Hematopoietic multipotent progenitor cell treated with erythropoietin and hydrocortisone succinate and interleukin-3 and kit ligand, for 4 days (in vitro differentiated cells): ENCODE results near the gene RGL3.
A peak's percentile ranks its signal among the peaks of the same experiment; 100 is the strongest.
"Not testable (repeated sequence)": the region's sequence is repeated elsewhere in the genome, so short reads cannot be mapped to it uniquely, and the experiment has no call there.

ENCODE experiments used
- DNase-seq: peaks from one replicate; pipeline ENCODE4 v3.0.0-alpha.2; 2015

RGL3 gene

DNA sequence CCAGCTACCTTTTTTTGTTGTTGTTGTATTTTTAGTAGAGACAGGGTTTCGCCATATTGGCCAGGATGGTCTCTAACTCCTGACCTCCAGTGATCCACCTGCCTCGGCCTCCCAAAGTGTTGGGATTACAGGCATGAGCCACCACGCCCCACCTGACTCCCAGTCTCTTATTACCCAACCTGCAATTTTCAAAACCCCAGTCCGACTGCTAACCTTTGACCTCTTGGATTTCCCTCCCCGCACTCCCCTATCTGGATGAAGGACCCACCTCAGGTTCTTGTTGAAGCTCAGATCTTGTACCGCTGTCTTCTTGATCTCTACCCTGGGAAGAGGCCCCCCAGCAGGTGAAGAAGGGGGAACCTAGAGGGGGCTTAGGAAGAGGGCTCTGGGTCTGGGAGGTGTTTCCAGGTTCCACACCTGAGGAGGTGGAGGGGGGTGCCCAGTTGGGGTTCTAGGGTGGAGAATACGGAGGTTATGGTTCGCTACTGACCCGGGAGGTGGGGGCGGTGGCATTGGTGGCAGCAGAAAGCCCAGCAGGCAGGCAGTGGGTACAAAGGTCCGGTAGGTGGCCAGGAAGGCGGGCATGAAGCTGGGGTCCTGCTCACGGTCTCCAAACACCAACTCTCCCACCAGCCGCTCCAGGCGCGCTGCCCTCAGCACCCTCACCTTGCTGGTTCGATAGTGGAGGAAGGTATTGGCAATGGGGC lies 2.6 kb downstream of the RGL3 start:
- DNase-seq = no peak

DNA sequence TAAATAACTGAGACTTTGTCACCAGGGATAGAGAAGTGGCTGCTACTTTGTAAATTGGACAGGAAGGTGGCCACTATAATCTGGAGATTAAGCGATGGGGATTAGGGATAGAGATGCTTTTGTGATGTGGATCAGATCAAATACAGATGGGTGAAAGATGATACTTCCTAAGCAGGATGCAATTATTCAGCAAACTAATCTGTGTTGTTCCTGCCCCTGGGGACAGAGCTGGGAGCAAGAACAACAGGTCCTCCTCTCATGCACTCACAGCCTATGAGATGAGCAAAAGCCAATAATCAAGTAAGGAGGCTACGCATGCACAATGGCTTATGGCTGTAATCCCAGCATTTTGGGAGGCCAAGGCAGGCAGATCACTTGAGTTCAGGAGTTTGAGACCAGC lies 4.6 kb downstream of the RGL3 start:
- no peak for DNase-seq

DNA sequence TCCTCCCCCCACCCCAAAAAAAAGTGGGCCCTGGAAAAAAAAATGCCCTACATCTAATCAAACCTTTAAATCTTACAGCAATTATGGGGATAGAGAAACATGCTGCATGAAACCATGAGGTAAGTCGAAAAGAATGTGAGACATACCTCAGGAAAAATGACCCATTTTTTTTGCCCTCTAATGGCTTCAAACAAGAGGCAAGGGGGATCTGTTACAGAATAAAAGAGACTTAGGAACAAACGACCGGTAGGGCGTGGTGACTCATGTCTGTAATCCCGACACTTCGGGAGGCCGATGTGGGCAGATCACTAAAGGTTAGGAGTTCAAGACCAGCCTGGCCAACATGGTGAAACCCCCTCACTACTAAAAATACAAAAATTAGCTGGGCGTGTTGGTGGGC lies 8.4 kb downstream of the RGL3 start:
- DNase-seq = no peak

DNA sequence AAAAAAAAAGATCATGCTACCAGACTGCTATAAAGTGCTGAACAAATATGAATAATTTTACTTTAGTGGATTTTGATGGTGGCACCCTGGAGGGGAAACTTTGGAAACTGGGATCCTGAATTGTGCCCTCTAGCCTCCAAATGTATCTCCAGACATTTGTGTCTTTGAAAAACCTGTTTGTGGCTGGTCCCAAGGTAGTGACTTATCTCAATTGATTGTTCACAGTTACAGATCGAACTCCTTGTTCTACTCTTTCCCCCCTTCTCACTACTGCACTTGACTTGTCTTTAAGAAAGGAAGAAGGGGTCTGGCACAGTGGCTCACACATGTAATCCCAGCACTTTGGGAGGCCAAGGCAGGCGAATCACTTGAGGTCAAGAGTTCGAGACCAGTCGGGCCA lies 10.5 kb downstream of the RGL3 start:
- no peak for DNase-seq

DNA sequence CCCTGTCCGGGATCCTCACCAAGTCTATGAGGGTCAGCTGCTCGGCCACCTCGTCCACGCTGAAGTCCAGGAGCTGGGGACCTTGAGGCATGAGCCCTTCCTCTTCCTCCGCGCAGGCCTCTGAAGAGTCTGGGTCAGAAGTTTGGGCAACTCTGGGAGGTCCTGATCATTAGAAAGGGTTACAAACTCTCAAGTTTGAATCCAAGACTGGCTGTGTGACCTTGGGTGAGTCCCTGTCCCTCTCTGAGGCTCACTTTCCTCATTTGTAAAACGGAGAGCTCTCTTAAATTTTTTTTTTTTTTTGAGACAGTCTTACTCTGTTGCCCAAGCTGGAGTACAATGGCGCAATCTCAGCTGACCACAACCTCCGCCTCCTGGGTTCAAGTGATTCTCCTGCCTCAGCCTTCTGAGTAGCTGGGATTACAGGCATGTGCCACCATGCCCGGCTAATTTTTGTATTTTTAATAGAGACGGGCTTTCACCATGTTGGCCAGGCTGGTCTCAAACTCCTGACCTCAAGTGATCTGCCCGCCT lies 12.3 kb downstream of the RGL3 start:
- not testable (repeated sequence) for DNase-seq

DNA sequence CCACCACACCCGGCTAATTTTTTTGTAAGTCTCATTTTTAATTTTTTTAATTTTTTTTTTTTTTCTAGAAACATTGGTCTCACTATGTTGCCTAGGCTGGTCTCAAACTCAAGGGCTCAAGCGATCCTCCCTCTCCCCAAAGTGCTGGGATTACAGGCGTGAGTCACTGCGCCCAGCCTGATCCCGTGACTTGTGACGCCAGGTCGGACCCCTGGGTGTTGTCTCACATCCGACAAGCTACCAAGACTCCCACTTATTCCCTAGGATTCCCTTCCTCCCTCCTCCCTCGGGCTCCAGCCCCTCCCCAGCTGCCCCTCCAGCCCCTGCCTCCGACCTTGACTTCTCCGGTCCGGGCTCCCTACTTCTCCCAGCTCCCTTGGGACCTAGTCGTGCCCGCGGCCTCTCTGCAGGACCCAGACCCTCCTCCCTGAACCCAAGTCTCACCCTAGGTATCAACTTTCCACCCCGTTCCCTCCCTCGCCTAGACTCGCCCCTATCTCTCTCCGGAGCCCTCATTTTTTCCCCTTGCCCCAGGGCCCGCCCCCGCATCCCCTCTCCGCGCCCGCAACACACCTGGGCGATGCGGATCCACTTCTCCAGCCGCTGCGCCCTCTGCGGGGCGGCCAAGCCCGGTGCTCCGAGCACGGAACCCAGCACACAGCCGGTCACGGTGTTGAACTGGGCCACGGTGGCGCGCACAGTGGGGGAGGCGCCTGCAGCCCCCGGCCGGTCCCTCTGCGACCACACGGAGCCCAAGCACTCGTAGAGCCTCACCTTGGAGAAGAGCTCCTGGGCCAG lies 13.1 kb downstream of the RGL3 start:
- peak; percentile 36 for DNase-seq

DNA sequence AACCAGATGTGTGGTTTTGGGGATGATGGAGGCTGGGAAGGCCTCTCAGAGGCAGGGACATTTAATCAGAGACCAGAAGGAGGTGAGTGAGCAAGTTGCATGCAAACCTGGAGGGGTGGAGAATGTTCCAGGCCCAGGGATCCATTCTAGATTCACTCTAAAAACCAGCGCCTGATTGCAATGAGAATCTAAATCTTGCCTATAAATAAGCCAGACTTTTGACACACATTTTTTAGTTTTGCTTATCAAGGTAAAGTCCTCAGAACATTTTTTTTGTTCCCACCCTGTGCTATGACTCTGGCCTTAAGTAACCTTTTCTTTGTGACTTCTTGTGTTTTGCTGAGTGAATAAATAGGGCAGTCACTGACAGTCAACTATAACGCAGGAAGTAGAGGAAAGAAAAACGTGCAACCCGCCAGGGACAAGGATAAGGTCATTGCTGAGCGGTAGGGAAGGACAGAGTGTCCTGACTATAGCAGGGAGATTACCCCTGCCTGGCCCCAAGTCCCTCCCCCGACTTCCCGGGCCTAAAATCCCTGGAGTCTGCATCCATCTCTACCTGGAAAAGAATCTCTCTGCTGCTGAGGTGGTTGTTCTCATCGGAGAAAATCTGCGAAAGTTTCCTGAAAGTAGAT lies 14.4 kb downstream of the RGL3 start:
- DNase-seq = no peak

DNA sequence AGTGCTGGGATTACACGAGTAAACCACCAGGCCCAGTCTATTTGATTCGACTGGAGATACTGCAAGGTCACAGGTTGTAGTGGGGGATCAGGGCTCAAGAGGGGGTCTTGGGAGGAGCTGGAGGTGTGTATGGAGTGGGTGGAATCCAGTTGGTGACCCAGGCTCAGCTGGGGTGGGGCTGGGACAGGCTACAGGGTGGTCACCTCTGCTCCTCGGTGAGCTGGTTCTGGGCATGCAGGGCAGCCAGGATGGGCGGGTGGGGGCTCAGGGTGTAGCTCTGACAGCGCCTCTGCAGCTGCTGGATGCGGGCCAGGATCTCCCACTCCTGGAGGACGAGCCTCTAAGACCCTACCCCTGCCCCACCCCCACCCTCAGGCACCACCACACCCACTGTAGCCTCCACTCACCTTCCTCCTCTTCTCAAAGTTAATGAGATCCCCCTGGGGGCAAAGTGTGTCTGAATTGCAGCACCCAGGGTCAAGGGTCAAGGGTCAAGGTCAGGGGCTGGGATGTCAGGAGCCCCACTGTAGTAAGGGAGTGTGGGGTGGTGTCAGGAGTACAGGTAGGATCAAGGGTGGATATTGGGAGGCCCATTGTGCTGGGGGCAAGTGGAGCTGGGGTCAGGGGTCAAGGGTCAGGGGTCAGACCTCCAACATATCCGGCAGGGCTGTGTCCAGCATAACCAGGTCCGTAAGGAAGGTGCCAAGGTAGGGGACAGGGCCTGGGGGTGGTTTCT lies 17.1 kb downstream of the RGL3 start:
- no peak for DNase-seq

DNA sequence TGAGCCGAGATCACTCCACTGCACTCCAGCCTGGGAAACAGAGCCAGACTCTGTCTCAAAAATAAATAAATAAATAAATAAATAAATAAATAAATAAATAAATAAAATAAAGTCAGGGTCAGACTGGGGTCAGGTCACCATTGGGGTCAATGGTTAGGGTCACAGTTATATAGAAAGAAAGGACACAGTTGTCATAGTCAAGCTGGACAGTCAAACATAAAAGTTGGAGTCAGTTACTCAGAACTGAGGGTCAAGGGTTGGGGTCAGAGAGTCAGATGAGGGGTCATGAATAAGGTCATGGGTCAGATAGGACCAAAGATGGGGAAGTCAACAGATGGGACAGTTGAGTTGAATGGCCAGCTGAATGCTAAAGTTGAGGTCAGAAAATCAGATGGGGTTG lies 18.3 kb downstream of the RGL3 start:
- no peak for DNase-seq

DNA sequence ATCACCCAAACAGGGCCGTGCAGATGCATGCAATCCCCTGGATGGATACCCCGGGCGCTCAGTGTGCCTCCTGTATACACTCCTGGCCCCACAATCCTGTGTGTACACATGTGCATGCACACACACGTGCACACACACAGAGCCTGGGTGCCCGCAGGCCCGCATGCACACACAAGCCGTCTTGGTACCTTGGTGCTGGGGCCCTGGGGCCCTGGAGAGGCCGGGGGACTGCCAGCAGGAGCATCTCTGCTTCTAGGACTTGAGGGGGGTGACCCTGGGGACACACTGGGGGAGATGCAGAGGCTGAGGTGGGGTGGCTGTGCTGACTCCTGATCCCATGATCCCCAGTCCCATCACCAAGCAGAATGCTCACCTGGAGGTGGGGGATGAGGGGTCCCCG lies 19.4 kb downstream of the RGL3 start:
- no peak for DNase-seq

DNA sequence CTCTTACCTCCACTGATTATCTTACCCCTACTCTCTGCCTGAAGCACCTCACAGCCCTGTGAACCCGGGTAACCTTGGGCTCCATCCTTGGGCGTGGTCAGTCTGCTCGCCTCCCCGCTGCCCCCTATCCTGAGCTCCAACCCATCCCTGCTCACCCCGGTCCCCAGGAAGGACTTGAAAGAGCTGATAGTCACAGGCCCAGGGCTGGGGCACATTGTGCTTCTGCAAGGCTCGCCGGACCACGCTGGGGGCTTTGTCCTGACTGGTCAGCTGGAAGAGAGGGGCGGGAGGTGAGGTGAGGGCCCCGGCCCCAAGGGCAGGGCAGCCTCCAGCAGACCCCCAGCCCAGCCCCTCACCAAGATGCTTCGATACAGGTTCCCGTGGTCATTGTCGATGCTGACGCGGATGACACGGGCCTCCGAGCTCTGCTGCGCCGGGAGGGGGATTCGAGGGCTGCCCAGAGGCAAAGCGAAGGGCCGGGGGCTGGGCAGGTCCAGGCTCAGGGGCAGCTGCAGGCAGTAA lies 22.0 kb downstream of the RGL3 start:
- no peak for DNase-seq

DNA sequence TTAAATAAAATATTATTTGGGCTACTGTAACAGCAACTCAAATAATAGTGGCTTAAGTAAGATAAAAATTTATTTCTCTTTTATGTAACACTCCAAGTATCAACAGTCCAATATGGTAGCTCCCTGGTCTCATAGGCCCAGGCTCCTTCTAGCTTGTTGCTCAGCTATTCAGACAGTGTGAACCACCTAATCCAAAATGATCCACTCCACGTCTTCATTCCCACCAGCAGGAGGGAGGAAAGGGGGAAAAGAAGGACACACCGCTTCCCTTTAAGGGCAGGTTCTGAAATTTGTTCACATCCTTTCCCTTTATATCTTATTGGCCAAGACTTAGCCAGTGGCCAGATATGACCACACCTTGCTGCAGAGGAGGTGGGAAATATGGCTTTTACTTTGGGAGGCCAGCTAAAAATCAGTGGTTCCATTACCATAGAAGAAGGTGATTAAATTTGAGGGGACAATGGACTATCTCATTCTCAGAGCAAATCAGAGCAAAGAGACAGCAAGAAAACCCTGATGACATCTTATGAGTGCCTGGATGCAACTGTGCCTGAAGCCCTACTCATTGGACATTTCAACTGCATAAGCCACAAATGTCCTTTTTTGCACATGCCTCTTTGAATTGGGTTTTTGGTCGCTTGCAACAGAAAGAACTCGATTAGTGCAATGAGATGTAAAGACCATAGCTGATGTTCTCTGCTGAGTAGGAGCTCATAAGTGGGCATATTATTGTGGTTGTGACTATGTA lies 28.0 kb downstream of the RGL3 start:
- DNase-seq = no peak

DNA sequence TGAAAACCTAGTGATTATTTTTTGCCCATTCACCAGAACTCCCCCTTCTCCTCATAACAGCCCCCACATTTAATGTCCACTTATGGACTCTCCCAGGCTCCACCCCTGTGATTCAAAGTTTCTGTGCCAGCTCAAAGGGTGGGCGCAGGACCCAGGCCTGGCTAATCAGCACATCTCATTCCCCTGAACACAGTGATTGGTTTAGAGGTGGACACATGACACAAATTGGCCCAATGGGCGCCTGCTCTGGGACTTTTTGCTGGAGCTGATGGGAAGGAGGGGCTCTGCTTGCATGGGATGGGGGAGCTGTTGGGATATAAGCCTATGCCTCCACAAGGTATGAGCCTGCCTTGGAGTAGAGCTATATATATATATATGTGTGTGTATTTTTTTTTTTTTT lies 28.8 kb downstream of the RGL3 start:
- no peak for DNase-seq

DNA sequence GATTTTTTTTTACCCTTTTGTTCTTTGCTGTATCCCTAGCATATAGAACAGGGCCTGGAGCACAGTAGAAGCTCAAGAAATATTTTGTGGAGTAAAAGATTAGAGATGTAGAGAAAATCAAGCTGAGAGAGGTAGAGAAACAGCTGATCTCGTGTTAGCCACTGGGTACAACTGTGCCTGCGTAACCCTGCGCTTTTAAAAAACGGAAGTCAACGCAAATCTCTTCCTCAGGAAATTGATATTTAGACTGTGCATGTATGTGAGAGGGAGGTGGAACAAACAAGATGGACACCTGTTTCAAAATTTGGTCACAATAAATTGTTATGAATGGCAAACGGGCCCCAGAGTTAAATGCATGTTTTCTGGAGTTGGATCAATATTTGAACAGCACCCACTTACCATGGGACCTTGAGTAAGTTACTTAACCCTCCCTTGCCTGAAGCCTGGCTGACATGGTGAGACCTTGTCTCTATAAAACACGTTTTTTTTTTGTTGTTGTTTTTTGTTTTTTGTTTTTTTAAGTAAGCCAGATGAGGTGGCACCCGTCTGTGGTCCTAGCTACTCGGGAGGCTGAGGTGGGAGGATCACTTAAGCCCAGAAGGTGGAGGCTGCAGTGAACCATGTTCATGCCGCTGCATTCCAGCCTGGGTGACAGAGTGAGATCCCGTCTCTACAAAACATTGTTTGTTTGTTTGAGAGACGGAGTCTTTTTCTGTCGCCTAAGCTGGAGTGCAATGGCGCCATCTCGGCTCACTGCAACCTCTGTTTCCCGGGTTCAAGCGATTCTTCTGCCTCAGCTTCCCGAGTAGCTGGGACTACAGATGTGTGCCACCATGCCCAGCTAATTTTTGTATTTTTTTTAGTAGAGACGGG lies 31.7 kb downstream of the RGL3 start:
- peak; percentile 70 for DNase-seq

DNA sequence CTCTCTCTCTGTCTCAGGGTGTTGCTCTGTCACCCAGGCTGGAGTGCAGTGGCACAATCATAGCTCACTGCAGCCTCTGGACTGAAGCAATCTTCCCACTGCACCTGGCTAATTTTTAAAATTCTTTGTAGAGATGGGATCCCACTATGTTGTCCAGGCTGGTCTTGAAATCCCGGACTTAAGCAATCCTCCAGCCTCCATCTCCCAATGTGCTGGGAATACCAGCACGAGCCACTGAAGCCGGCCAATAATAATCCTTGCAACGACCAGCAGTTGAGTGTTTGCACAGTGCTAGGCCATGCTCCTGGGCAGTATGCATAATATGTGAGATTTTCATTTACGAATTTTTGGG lies 34.4 kb downstream of the RGL3 start:
- peak; percentile 42 for DNase-seq

DNA sequence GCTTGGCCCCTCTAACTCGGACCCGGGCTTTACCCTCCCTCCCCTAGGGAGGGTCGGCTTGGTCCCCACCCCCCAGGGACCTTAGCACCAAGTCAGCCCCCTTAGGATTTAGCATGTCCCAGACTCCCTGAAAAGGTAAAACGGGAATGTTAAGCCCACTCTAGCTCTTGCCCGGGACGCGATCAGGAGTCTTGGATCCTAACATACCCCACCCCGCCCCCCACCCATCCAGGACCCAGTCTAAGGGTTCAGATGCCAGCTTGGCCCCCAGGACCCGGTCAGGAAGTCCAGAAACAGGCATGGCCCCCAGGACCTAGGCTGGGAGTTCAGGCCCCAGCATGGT lies 35.4 kb downstream of the RGL3 start:
- DNase-seq = no peak

DNA sequence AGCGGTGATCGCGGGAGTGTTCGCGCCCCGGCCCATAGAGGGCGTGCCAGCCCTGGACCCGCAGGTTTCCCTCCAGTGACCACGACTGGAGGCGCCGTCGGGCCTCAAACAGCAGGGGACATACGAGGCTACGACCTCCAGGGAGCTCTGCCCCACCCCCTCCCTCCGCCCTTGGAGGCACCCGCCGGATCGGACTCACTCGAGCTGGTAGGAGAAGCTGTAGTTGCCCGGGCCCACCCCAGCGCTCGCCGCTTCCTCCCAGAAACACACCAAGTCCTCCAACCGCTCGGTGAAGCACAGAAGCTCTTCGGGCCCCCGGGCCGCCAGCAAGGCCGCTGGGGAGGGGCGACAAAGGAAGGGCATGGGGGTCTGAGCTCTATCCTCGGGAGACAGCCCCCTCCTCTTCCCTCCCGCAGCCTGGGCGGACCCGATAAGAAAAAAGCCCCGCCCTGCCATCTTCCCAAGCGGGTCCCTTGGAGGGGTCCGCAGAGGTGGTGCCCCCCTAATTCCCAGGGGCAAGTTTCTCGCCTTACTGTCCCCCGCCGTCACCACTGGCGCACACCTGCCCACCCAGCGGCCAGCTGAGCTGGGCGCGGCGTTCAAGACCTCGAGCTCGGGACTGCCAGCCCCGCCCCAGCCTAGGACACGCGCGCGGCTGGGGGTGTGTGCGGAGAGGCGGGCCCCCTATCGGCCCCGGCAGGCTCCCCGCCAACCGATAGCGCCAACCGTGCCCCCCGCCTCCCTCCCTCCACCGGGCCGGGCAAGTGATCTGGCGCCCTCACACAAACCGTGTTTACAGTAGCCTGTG lies 36.0 kb downstream of the RGL3 start:
- peak; percentile 95 for DNase-seq

DNA sequence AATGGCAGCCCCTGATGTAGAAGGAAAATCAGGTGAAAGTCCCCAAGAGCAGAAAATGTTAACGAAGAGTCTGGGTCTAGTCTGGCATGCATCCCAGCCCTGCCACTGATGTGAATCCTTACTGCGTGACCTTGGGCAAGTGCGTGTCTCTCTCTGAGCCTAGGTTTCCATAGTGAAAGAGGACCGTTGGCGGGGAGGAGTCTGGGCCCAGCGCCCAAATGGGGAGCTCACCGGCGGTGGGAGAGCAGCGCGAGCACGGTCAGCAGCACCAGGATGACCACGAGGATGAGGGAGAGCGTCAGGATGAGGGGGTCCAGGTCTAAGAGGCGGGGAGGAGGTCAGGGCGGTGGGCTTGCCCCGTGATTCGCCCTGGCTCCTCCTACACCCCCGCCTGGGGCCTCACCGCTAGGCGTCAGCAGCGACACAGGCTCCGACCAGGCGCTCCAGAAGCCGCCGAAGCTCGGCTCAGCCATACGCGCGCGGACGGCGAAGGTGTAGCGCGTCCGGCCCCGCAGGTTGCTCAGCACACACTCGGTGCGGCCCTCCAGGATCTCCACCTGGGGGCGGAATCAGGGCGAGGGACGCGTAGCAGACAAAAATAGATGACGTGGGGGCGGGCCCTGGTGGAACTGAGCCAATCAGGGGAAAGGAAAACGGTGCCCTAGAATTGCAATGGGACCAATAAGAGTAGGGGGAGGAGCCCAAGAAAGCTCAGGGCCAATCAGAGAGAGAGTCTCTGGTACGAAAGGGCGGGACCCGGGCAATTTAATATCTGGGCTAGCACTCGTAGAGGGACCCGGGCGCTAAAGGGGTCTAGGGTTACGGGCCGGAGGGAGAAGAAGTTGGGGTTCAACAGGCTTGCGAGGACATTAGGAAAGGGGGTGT lies 38.2 kb downstream of the RGL3 start:
- peak; percentile 99 for DNase-seq

DNA sequence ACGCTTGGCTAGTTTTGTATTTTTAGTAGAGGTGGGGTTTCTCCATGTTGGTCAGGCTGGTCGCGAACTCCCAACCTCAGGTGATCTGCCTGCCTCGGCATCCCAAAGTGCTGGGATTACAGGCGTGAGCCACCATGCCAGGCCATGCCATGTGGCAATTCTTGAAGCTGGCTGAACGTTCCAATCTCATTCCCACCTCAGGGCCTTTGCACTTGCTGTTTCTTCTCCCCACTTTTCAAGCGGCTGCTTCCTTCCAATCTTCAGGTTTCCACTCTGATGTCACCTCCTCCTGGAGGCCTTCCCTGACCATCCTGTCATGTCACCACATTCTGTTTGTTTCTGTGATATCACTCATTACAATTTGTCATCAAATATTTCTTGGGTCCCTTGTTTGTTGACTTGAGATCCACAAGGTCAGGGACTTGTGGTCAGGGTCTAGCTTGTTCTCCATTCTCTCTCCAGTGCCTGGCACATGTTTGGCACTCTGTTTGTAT lies 39.2 kb downstream of the RGL3 start:
- DNase-seq = no peak
